Measurements from ENCODE around the gene FRMD4B.

Gene FRMD4B

GRCh38 chr3:69121513-69121912 lies 264.4 kb downstream of the FRMD4B start:
- no peak for DNase-seq (ENCODE audit: low read depth)

- peak; percentile 55 for DNase-seq (ENCODE audit: low read depth)
Observed at GRCh38 chr3:69120879-69121464, 264.9 kb downstream of the FRMD4B start.
